Fibroblast of lung (primary cell): ENCODE measurements around the gene LCNL1. TPM values are rescaled to one million over a fixed set of nuclear protein-coding genes. Genes with fewer than 3 reads are reported as not detected.

Source experiments
- DNase-seq, 2 donors: peaks; one replicate each; pipeline versions ENCODE4 v3.0.0 to v3.0.0-alpha.2; 2010; ENCODE audit warnings: low read depth in 2 of 2
- H2AFZ ChIP-seq: 2 replicates; pipeline ENCODE4 v1.5.1; 2012; ENCODE audit warnings: low read length, control low read depth, inconsistent platforms
- H3K27ac ChIP-seq: 2 replicates; pipeline ENCODE4 v1.5.1; 2011; ENCODE audit warnings: low read length, control low read depth; ENCODE audit not compliant: insufficient read depth
- H3K27me3 ChIP-seq: 2 replicates; pipeline ENCODE4 v1.5.1; 2011; ENCODE audit warnings: mild to moderate bottlenecking, low read length; ENCODE audit not compliant: control insufficient read depth, insufficient read depth
- H3K36me3 ChIP-seq: 2 replicates; pipeline ENCODE4 v1.5.1; 2011; ENCODE audit warnings: low read length; ENCODE audit not compliant: control insufficient read depth, insufficient read depth
- H3K4me1 ChIP-seq: 2 replicates; pipeline ENCODE4 v1.5.1; 2011; ENCODE audit warnings: low read length; ENCODE audit not compliant: control insufficient read depth, insufficient read depth; ENCODE audit errors: extremely low read depth
- H3K4me2 ChIP-seq: 2 replicates; pipeline ENCODE4 v1.5.1; 2011; ENCODE audit warnings: low read length, control low read depth; ENCODE audit not compliant: insufficient read depth; ENCODE audit errors: extremely low read depth
- H3K4me3 ChIP-seq, 4 experiments: fragments of 200-600 bp in 1 of 4; sonication (generic) in 1 of 4; replicated peaks in 1 of 4; 2 replicates each; pipeline ENCODE4 v1.5.1; 2011 to 2016; ENCODE audit warnings: low read length in 4 of 4, low read depth in 3 of 4, mild to moderate bottlenecking in 3 of 4, control low read depth in 2 of 4, inconsistent platforms in 1 of 4, mixed read lengths in 1 of 4; ENCODE audit not compliant: insufficient read depth in 1 of 4; ENCODE audit errors: control extremely low read depth in 1 of 4
- H3K79me2 ChIP-seq: 2 replicates; pipeline ENCODE4 v1.5.1; 2012; ENCODE audit warnings: mild to moderate bottlenecking, low read length, inconsistent platforms; ENCODE audit not compliant: control insufficient read depth, insufficient read depth
- H3K9ac ChIP-seq: 2 replicates; pipeline ENCODE4 v1.5.1; 2011; ENCODE audit warnings: mild to moderate bottlenecking, low read length, control low read depth; ENCODE audit not compliant: insufficient read depth
- H3K9me3 ChIP-seq: 2 replicates; pipeline ENCODE4 v1.5.1; 2012; ENCODE audit warnings: low read depth, low read length; ENCODE audit not compliant: control insufficient read depth, insufficient read depth
- H4K20me1 ChIP-seq: 2 replicates; pipeline ENCODE4 v1.5.1; 2011; ENCODE audit warnings: low read length; ENCODE audit not compliant: control insufficient read depth, insufficient read depth; ENCODE audit errors: extremely low read depth
- EZH2 ChIP-seq: IDR thresholded peaks from 2 replicates; pipeline ENCODE4 v1.5.1; 2012; ENCODE audit warnings: low read length, control low read depth, mild to moderate bottlenecking; ENCODE audit errors: missing control alignments
- polyA plus RNA-seq, 2 donors: library from polyadenylated mRNA; depleted of rRNA in 1 of 2; stranded (reverse) in 1 of 2; unstranded in 1 of 2; fragments of >200 nt; gene quantifications; 2 replicates each; pipeline ENCODE4 v1.2.1, GENCODE V29; 2011 to 2012; ENCODE audit warnings: missing spikeins in 1 of 2
- total RNA-seq: library from RNA; depleted of rRNA; stranded (reverse); fragments of >200 nt; gene quantifications from 2 replicates; pipeline ENCODE4 v1.2.1, GENCODE V29; 2014
- TF ChIP-seq, protein P1 (sequence below), 2 donors: IDR thresholded peaks in 1 of 2; conservative IDR thresholded peaks in 1 of 2; 1 replicate in 1 of 2; 2 replicates in 1 of 2; pipeline ENCODE4 v1.5.1; 2011 to 2012; ENCODE audit warnings: low read length in 2 of 2, control low read depth in 1 of 2, inconsistent platforms in 1 of 2, low read depth in 1 of 2, mild to moderate bottlenecking in 1 of 2

Gene LCNL1
- total and polyA plus RNA-seq, 2 donors (not counting 1 experiment from before 2014, with no cell fraction given) = 1.4 to 6.3 TPM

DNA sequence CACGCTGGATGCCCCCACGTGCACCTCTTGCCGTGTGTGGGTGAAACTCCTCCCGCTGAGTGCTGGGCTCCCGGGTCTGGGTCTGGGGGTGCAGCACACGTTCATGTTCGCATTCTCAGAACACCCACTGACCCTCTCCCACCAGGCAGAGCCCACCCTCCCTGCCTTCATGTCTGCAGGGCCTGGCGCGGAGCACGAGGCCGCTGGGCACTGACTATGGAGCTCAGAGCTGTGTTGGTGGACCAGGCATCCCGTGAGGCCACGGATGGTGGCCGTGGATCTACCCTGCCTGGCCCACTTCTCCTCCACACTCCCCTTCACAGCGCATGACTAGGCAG is 21.9 kb upstream of the LCNL1 start:
- TF ChIP-seq, protein P1, sequence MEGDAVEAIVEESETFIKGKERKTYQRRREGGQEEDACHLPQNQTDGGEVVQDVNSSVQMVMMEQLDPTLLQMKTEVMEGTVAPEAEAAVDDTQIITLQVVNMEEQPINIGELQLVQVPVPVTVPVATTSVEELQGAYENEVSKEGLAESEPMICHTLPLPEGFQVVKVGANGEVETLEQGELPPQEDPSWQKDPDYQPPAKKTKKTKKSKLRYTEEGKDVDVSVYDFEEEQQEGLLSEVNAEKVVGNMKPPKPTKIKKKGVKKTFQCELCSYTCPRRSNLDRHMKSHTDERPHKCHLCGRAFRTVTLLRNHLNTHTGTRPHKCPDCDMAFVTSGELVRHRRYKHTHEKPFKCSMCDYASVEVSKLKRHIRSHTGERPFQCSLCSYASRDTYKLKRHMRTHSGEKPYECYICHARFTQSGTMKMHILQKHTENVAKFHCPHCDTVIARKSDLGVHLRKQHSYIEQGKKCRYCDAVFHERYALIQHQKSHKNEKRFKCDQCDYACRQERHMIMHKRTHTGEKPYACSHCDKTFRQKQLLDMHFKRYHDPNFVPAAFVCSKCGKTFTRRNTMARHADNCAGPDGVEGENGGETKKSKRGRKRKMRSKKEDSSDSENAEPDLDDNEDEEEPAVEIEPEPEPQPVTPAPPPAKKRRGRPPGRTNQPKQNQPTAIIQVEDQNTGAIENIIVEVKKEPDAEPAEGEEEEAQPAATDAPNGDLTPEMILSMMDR (conservative IDR thresholded peaks at IDR 0.05 in 1 of 2, IDR thresholded peaks at IDR 0.05 in 1 of 2; ENCODE audit: low read depth in 1 of 2, low read length in 2 of 2) = no peak
- no peak for TF ChIP-seq EZH2
- Histone ChIP-seq H3K4me2 (no peak overlapping the region), H4K20me1 (no peaks in the 10 kb centered on the region), H3K79me2 (no peaks in the 10 kb centered on the region), H3K27me3 (peaks cover 2% of the 10 kb centered on the region), H3K4me3 (no peak overlapping the region), H3K4me1 (no peaks in the 10 kb centered on the region), H3K27ac (no peak overlapping the region), H2AFZ (no peak overlapping the region), H3K9ac (no peak overlapping the region), H3K9me3 (no peaks in the 10 kb centered on the region), H3K36me3 (no peaks in the 10 kb centered on the region)
- no peak for DNase-seq

DNA sequence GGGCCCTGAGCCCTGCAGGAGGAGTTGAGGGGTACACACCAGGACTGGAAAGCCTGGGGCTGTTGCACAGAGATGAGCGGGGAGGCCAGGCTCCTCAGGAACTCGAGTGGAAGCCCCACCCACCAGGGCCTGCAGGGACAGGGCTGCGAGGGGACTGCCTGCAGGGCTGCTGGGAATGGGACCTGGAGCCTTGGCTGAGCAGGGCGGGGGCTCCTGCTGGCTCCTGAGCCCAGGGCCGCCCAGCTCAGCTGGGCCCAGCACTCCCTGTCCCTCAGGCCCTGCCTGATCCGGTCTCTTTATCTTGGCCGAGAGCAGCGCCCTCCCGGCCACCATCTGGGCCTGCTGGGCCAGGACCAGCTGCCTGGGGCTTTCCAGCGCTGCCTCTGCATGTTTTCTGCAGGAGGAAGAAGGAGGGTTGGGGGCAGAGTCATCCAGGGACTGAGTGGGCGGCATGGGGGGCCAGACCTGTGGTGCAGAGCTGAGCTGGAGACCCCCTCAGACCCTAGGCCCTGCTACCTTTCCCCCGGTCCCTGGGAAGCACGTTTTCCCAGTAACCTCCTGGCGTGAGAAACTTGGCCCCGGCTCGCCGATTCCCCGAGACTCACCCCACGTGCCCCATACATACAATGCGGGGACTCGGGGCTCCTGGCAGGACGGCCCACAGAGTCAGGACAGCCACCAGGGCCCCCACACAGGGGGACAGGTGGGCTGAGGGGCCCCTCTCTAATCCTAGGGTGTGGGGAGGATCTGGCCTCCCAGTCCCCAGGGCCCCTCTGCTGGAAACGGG is 21.3 kb upstream of the LCNL1 start:
- Histone ChIP-seq H3K36me3 (no peaks in the 10 kb centered on the region), H4K20me1 (no peaks in the 10 kb centered on the region), H3K9me3 (no peaks in the 10 kb centered on the region), H3K27ac (no peak overlapping the region), H3K4me2 (no peak overlapping the region), H3K4me3 (no peak overlapping the region), H3K27me3 (peaks cover 4% of the 10 kb centered on the region), H3K9ac (no peak overlapping the region), H3K4me1 (no peaks in the 10 kb centered on the region), H2AFZ (no peak overlapping the region), H3K79me2 (no peaks in the 10 kb centered on the region)
- no peak for TF ChIP-seq EZH2
- TF ChIP-seq, protein P1 (conservative IDR thresholded peaks at IDR 0.05 in 1 of 2, IDR thresholded peaks at IDR 0.05 in 1 of 2; ENCODE audit: low read depth in 1 of 2, low read length in 2 of 2) = no peak
- no peak for DNase-seq

DNA sequence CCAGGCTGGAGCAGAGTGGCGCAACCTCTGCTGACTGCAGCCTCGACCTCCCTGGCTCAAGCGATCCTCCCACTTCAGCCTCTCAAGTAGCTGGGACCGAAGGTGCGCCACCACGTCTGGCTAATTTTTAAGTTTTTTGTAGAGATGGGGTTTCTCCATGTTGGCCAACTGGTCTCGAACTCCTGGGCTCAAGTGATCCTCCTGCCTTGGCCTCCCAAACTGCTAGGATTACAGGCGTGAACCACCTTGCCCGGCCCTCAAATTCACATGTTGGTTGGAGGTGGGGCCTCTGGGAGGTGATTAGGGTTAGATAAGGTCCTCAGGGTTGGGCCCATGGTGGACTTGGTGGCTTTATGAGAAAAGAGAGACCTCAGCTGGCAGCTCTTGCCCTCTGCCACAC is 20.6 kb upstream of the LCNL1 start:
- H3K4me1 ChIP-seq = no peaks in the 10 kb centered on the region
- H3K79me2 ChIP-seq = no peaks in the 10 kb centered on the region
- TF ChIP-seq EZH2 = no peak
- TF ChIP-seq, protein P1 (conservative IDR thresholded peaks at IDR 0.05 in 1 of 2, IDR thresholded peaks at IDR 0.05 in 1 of 2; ENCODE audit: low read depth in 1 of 2, low read length in 2 of 2) = no peak
- no peaks in the 10 kb centered on the region for H4K20me1 ChIP-seq
- H3K9ac ChIP-seq = no peak overlapping the region
- no peak overlapping the region for H3K27ac ChIP-seq
- no peak overlapping the region for H3K4me3 ChIP-seq
- H3K9me3 ChIP-seq = no peaks in the 10 kb centered on the region
- no peak overlapping the region for H3K4me2 ChIP-seq
- H3K36me3 ChIP-seq = no peaks in the 10 kb centered on the region
- H3K27me3 ChIP-seq = peaks cover 4% of the 10 kb centered on the region
- no peak overlapping the region for H2AFZ ChIP-seq
- no peak for DNase-seq
